ENCODE results near the gene A2M. TPM values are rescaled to one million over a fixed set of nuclear protein-coding genes. Genes with fewer than 3 reads are reported as not detected.

A2M gene
- total and polyA plus RNA-seq, 2 of the 13 experiments (the other 11 are each of a cell fraction or from before 2014, with no cell fraction given) = 2,807 to 6,551 TPM

- TF ChIP-seq, protein P1, sequence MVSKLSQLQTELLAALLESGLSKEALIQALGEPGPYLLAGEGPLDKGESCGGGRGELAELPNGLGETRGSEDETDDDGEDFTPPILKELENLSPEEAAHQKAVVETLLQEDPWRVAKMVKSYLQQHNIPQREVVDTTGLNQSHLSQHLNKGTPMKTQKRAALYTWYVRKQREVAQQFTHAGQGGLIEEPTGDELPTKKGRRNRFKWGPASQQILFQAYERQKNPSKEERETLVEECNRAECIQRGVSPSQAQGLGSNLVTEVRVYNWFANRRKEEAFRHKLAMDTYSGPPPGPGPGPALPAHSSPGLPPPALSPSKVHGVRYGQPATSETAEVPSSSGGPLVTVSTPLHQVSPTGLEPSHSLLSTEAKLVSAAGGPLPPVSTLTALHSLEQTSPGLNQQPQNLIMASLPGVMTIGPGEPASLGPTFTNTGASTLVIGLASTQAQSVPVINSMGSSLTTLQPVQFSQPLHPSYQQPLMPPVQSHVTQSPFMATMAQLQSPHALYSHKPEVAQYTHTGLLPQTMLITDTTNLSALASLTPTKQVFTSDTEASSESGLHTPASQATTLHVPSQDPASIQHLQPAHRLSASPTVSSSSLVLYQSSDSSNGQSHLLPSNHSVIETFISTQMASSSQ (IDR thresholded peaks at IDR 0.05; ENCODE audit: low read depth) = no peak
- TF ChIP-seq, protein P1 (CRISPR knock-in tag; IDR thresholded peaks at IDR 0.05; ENCODE audit: borderline replicate concordance) = peak; percentile 23; the same call in 1 of the 2 replicates
- TF ChIP-seq ZNF224 (CRISPR knock-in tag; IDR thresholded peaks at IDR 0.05) (peak; percentile 54; the same call in 1 of the 2 replicates), SSRP1 (CRISPR knock-in tag; IDR thresholded peaks at IDR 0.05) (peak; percentile 91), ARNT (IDR thresholded peaks at IDR 0.05) (no peak), CREM (IDR thresholded peaks at IDR 0.05) (no peak), CREM (CRISPR knock-in tag; IDR thresholded peaks at IDR 0.05) (no peak), TBL1XR1 (IDR thresholded peaks at IDR 0.05; ENCODE audit: borderline replicate concordance, low read length, partially characterized antibody) (no peak), DR1 (CRISPR knock-in tag; IDR thresholded peaks at IDR 0.05) (no peak), ZNF446 (CRISPR knock-in tag; IDR thresholded peaks at IDR 0.05) (no peak; the same call in 1 of the 2 replicates), FUBP1 (CRISPR knock-in tag; IDR thresholded peaks at IDR 0.05; ENCODE audit: borderline replicate concordance) (peak; percentile 99), GLI4 (CRISPR knock-in tag; IDR thresholded peaks at IDR 0.05; ENCODE audit: borderline replicate concordance) (0 out of 2 replicates have a peak, but pooled peaks have one; percentile 34), MAFK (conservative IDR thresholded peaks at IDR 0.05 in 1 of 2, IDR thresholded peaks at IDR 0.05 in 1 of 2; ENCODE audit: low read length in 2 of 2) (no peak), PHF8 (CRISPR knock-in tag; IDR thresholded peaks at IDR 0.05) (peak; percentile 21; the same call in 1 of the 2 replicates), TARDBP (CRISPR knock-in tag; IDR thresholded peaks at IDR 0.05) (peak; percentile 61; the same call in 1 of the 2 replicates), SAFB2 (CRISPR knock-in tag; IDR thresholded peaks at IDR 0.05; ENCODE audit: borderline replicate concordance, low read depth) (0 out of 2 replicates have a peak, but pooled peaks have one; percentile 27), ZBTB33 (CRISPR knock-in tag; IDR thresholded peaks at IDR 0.05) (peak; percentile 15; the same call in 1 of the 2 replicates)
These were observed 49.5 kb downstream of the A2M start (continued) for GRCh38 chr12:9066183-9066623.

Data from HepG2 (cell line).